Endothelial cell of umbilical vein (primary cell): Measurements from ENCODE around the gene ASZ1. TPM values are rescaled to one million over a fixed set of nuclear protein-coding genes. Genes with fewer than 3 reads are reported as not detected.

Source experiments
- Bru-seq: library from RNA; stranded (reverse); fragments of 400-500 nt; gene quantifications from one replicate; lab custom pipeline; 2021; lab: Mats Ljungman, UMichigan
- BruChase-seq, 2 experiments: library from RNA; stranded (reverse); fragments of 400-500 nt; gene quantifications; one replicate each; lab custom pipeline; 2021; lab: Mats Ljungman, UMichigan
- BruUV-seq: library from RNA; stranded (reverse); fragments of 400-500 nt; replicated peaks from 2 replicates; lab custom pipeline; 2021; lab: Mats Ljungman, UMichigan
- CTCF ChIA-PET: fragments of 300-600, 350-600 bp; sonication (Branson Sonifier 250); formaldehyde crosslinking; loops from one replicate; lab custom pipeline; 2021; ENCODE audit warnings: antibody characterized with exemption, inconsistent platforms; lab: Charles Lee
- POLR2A ChIA-PET: fragments of 300-600, 350-600 bp; sonication (Branson Sonifier 250); formaldehyde crosslinking; loops from one replicate; lab custom pipeline; 2021; ENCODE audit warnings: antibody characterized with exemption, inconsistent platforms; lab: Charles Lee
- DNase-seq: peaks from one replicate; pipeline ENCODE4 v3.0.0-alpha.2; 2011; ENCODE audit warnings: low read depth, low spot score
- FAIRE-seq: peaks from 2 replicates; lab custom pipeline; 2011; peaks lifted over from hg19 to GRCh38; lab: Jason Lieb, UNC
- H2AFZ ChIP-seq: 2 replicates; pipeline ENCODE4 v1.6.0; 2012; ENCODE audit warnings: low read depth, low read length, control low read depth, inconsistent platforms
- H3K27ac ChIP-seq: 2 replicates; pipeline ENCODE4 v1.5.1; 2011; ENCODE audit warnings: low read depth, mild to moderate bottlenecking, control low read depth, low read length, moderate library complexity; ENCODE audit not compliant: insufficient read depth
- H3K27me3 ChIP-seq, 2 experiments: 2 replicates each; pipeline versions ENCODE4 v1.6.0 to v1.6.1; 2011; ENCODE audit warnings: low read length in 2 of 2, mixed read lengths in 1 of 2; ENCODE audit not compliant: control insufficient read depth in 2 of 2, insufficient read depth in 2 of 2
- H3K36me3 ChIP-seq, 2 experiments: 2 replicates in 1 of 2; 3 replicates in 1 of 2; pipeline ENCODE4 v1.5.1; 2011; ENCODE audit warnings: low read length in 2 of 2, mild to moderate bottlenecking in 1 of 2, moderate library complexity in 1 of 2; ENCODE audit not compliant: control insufficient read depth in 2 of 2, insufficient read depth in 2 of 2; ENCODE audit errors: extremely low read depth in 1 of 2
- H3K4me1 ChIP-seq: 3 replicates; pipeline ENCODE4 v1.5.1; 2011; ENCODE audit warnings: mild to moderate bottlenecking, low read length; ENCODE audit not compliant: control insufficient read depth, insufficient read depth; ENCODE audit errors: extremely low read depth
- H3K4me2 ChIP-seq: 2 replicates; pipeline ENCODE4 v1.6.1; 2011; ENCODE audit warnings: low read length, control low read depth, mixed read lengths; ENCODE audit not compliant: insufficient read depth
- H3K4me3 ChIP-seq, 3 experiments: fragments of 200-600 bp in 1 of 3; sonication (generic), shearing (Covaris generic) in 1 of 3; replicated peaks in 1 of 3; 2 replicates each; pipeline ENCODE4 v1.5.1; 2011 to 2016; ENCODE audit warnings: control low read depth in 3 of 3, low read length in 3 of 3, mild to moderate bottlenecking in 2 of 3, inconsistent platforms in 1 of 3, low read depth in 1 of 3, moderate library complexity in 1 of 3; ENCODE audit not compliant: insufficient read depth in 1 of 3
- H3K79me2 ChIP-seq: 2 replicates; pipeline ENCODE4 v1.6.0; 2012; ENCODE audit warnings: low read length, inconsistent platforms; ENCODE audit not compliant: control insufficient read depth, insufficient read depth
- H3K9ac ChIP-seq: replicated peaks from 2 replicates; pipeline ENCODE3; 2011; ENCODE audit warnings: low read length, control low read depth; ENCODE audit not compliant: insufficient read depth; ENCODE audit errors: extremely low read depth
- H3K9me1 ChIP-seq: replicated peaks from 3 replicates; pipeline ENCODE4 v1.6.0; 2011; ENCODE audit warnings: mild to moderate bottlenecking, low read length; ENCODE audit not compliant: control insufficient read depth, insufficient read depth; ENCODE audit errors: extremely low read depth
- H3K9me3 ChIP-seq: replicated peaks from 2 replicates; pipeline ENCODE4 v1.5.1; 2012; ENCODE audit warnings: low read length, inconsistent platforms; ENCODE audit not compliant: control insufficient read depth, insufficient read depth
- H4K20me1 ChIP-seq: replicated peaks from 2 replicates; pipeline ENCODE3; 2011; ENCODE audit warnings: mild to moderate bottlenecking, low read length; ENCODE audit not compliant: control insufficient read depth, insufficient read depth; ENCODE audit errors: extremely low read depth
- EZH2 ChIP-seq: IDR thresholded peaks from 2 replicates; pipeline ENCODE4 v1.6.1; 2012; ENCODE audit warnings: borderline replicate concordance, low read depth, mild to moderate bottlenecking, moderate library complexity, low read length, inconsistent platforms; ENCODE audit not compliant: severe bottlenecking
- FOS ChIP-seq: IDR thresholded peaks from 2 replicates; pipeline ENCODE4 v1.6.1; 2011; ENCODE audit warnings: mild to moderate bottlenecking, low read length, moderate library complexity, borderline replicate concordance; ENCODE audit not compliant: insufficient read depth
- GATA2 ChIP-seq: IDR thresholded peaks from 2 replicates; pipeline ENCODE4 v1.7.0; 2011; ENCODE audit warnings: low read depth, mild to moderate bottlenecking, moderate library complexity, mixed read lengths, low read length; ENCODE audit not compliant: insufficient read length, insufficient read depth
- JUN ChIP-seq: IDR thresholded peaks from 2 replicates; pipeline ENCODE4 v1.6.1; 2011; ENCODE audit warnings: borderline replicate concordance, low read depth; ENCODE audit not compliant: insufficient read length, insufficient read depth
- MYC ChIP-seq: IDR thresholded peaks from one replicate; pipeline ENCODE4 v1.6.1; 2011; ENCODE audit warnings: mild to moderate bottlenecking, low read depth, low read length
- POLR2A ChIP-seq: IDR thresholded peaks from 2 replicates; pipeline ENCODE4 v1.6.1; 2012; ENCODE audit warnings: low read depth, mild to moderate bottlenecking, control low read depth, low read length
- POLR2AphosphoS5 ChIP-seq: IDR thresholded peaks from 2 replicates; pipeline ENCODE4 v1.6.1; 2012; ENCODE audit warnings: low read depth, mild to moderate bottlenecking, control low read depth, low read length, moderate library complexity; ENCODE audit not compliant: insufficient read depth
- dilution Hi-C: fragments of 300-500 bp; cut with MboI; formaldehyde crosslinking; loops from one replicate; pipeline ENCODE4 v1.15.0; 2019; ENCODE audit warnings: low sequenced_read_pairs; ENCODE audit not compliant: extremely low pct_ligation_motif_present
- intact Hi-C: fragments of 100-400 bp; cut with micrococcal nuclease; formaldehyde crosslinking; loops from one replicate; pipeline ENCODE4 v1.10.0; 2022
- long read RNA-seq: library from polyadenylated mRNA; stranded (forward); transcript quantifications from one replicate; pipeline ENCODE4 v2.0.0, GENCODE V29; 2021
- polyA minus RNA-seq, 3 experiments: library from RNA; depleted of rRNA, polyadenylated mRNA; stranded (reverse); fragments of >200 nt; gene quantifications; 1 replicate in 1 of 3; 2 replicates in 2 of 3; pipeline ENCODE4 v1.2.3, GENCODE V29; 2011
- polyA plus RNA-seq, 4 experiments: library from polyadenylated mRNA; depleted of rRNA in 3 of 4; stranded (reverse) in 3 of 4; unstranded in 1 of 4; fragments of >200 nt; gene quantifications; 2 replicates each; pipeline versions ENCODE4 v1.2.1 to v1.2.3, GENCODE V29; 2011 to 2012; ENCODE audit warnings: missing spikeins in 1 of 4
- total RNA-seq: library from RNA; stranded (reverse); gene quantifications from 2 replicates; pipeline ENCODE4 v1.2.3, GENCODE V29; 2021
- TF ChIP-seq, protein P1 (sequence below): IDR thresholded peaks from 2 replicates; pipeline ENCODE4 v1.6.1; 2011; ENCODE audit not compliant: insufficient read depth, insufficient read length
- TF ChIP-seq, protein P2 (sequence below), 2 donors: IDR thresholded peaks; 1 replicate in 1 of 2; 2 replicates in 1 of 2; pipeline ENCODE4 v1.5.1; 2011; ENCODE audit warnings: low read length in 2 of 2, mild to moderate bottlenecking in 2 of 2, moderate library complexity in 2 of 2, control low read depth in 1 of 2, inconsistent platforms in 1 of 2, low read depth in 1 of 2; ENCODE audit not compliant: insufficient read depth in 1 of 2; ENCODE audit errors: extremely low read depth in 1 of 2

Gene ASZ1, protein sequence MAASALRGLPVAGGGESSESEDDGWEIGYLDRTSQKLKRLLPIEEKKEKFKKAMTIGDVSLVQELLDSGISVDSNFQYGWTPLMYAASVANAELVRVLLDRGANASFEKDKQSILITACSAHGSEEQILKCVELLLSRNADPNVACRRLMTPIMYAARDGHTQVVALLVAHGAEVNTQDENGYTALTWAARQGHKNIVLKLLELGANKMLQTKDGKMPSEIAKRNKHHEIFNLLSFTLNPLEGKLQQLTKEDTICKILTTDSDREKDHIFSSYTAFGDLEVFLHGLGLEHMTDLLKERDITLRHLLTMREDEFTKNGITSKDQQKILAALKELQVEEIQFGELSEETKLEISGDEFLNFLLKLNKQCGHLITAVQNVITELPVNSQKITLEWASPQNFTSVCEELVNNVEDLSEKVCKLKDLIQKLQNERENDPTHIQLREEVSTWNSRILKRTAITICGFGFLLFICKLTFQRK
- total RNA-seq (not detected in 2 replicates), polyA plus RNA-seq (not detected in 2 replicates), polyA minus RNA-seq (not detected in 2 replicates), Bru-seq, nascent RNA (not detected), BruChase-seq, experiment 1, labeled RNA remaining after a 6-hour chase (not detected), BruChase-seq, experiment 2, labeled RNA remaining after a 2-hour chase (not detected)
- not detected in 2 replicates for polyA plus RNA-seq (2011; cell fraction: cytosol; rRNA removed)
- not detected in 2 replicates for polyA plus RNA-seq (2011; cell fraction: nucleus; rRNA removed)
- not detected in 2 replicates for polyA plus RNA-seq (2012)
- polyA minus RNA-seq (2011; cell fraction: cytosol; rRNA and poly(A)+ RNA removed) = not detected
- not detected in 2 replicates for polyA minus RNA-seq (2011; cell fraction: nucleus; rRNA and poly(A)+ RNA removed)
- long read RNA-seq = 0 reads

DNA sequence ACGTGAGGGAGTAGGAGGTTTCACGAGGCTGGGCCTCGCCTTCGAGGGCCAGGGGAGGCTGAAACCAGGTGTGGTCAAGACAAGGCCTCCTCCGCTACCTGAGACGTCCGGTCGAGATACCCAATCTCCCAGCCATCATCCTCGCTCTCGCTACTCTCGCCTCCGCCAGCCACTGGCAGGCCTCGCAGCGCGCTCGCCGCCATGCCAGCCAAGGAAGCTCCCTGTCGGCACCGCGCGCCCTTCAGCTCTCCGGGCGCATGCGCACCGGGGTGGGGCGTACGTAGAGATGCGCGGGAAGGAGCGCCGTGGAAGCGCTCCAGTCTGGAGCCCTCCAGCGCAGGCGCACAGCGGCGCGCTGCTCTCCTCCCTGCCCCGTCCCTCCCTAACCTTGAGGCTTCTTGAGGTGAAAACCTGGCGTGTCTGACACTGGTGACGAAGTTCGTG is at the start of gene ASZ1:
Gene ASZ1, minus strand, starts transcription at position 236 of the 444 bp plus-strand sequence. Its CDS starts 33 bp downstream, at position 203.
- FAIRE-seq (no peak), DNase-seq (no peak)
- H3K9me3 ChIP-seq = no peaks in the 10 kb centered on the region
- intact Hi-C loops = no loop called here
- TF ChIP-seq GATA2 = no peak
- TF ChIP-seq FOS = no peak
- TF ChIP-seq JUN = no peak
- no peak for TF ChIP-seq POLR2A
- TF ChIP-seq, protein P1, sequence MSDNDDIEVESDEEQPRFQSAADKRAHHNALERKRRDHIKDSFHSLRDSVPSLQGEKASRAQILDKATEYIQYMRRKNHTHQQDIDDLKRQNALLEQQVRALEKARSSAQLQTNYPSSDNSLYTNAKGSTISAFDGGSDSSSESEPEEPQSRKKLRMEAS = no peak
- TF ChIP-seq, protein P2, sequence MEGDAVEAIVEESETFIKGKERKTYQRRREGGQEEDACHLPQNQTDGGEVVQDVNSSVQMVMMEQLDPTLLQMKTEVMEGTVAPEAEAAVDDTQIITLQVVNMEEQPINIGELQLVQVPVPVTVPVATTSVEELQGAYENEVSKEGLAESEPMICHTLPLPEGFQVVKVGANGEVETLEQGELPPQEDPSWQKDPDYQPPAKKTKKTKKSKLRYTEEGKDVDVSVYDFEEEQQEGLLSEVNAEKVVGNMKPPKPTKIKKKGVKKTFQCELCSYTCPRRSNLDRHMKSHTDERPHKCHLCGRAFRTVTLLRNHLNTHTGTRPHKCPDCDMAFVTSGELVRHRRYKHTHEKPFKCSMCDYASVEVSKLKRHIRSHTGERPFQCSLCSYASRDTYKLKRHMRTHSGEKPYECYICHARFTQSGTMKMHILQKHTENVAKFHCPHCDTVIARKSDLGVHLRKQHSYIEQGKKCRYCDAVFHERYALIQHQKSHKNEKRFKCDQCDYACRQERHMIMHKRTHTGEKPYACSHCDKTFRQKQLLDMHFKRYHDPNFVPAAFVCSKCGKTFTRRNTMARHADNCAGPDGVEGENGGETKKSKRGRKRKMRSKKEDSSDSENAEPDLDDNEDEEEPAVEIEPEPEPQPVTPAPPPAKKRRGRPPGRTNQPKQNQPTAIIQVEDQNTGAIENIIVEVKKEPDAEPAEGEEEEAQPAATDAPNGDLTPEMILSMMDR (IDR thresholded peaks at IDR 0.05; ENCODE audit: extremely low read depth in 1 of 2, insufficient read depth in 1 of 2, low read depth in 1 of 2, low read length in 2 of 2) = no peak
- TF ChIP-seq POLR2AphosphoS5 = no peak
- TF ChIP-seq EZH2 = no peak
- no peak for TF ChIP-seq MYC
- H3K9ac ChIP-seq = no peak within 1 kb of the TSS
- BruUV-seq = no TSS peak
- no peaks in the 10 kb centered on the region for H4K20me1 ChIP-seq
- no peaks in the 10 kb centered on the region for H3K79me2 ChIP-seq
- H3K4me3 ChIP-seq = no peak within 1 kb of the TSS
- H2AFZ ChIP-seq = no peak within 1 kb of the TSS
- H3K27me3 ChIP-seq = no peaks in the 10 kb centered on the region
- H3K4me1 ChIP-seq = peaks cover 7% of the 10 kb centered on the region
- dilution Hi-C loops = no loop called here
- no peaks in the 10 kb centered on the region for H3K36me3 ChIP-seq
- no peak within 1 kb of the TSS for H3K4me2 ChIP-seq
- POLR2A ChIA-PET = no interaction called here
- no peaks in the 10 kb centered on the region for H3K9me1 ChIP-seq
- CTCF ChIA-PET = no interaction called here
- H3K27ac ChIP-seq = no peak within 1 kb of the TSS
